IMR-90 (cell line): ENCODE data around the gene TOMM34. TPM values are rescaled to one million over a fixed set of nuclear protein-coding genes. Genes with fewer than 3 reads are reported as not detected.

Experiments used
- ATAC-seq: fragments of 200-7000 bp; cut with Tn5 transposase; 2 replicates; pipeline ENCODE4 v1.9.1; 2020; ENCODE audit warnings: low read depth, mild to moderate bottlenecking, moderate library complexity
- BruUV-seq: library from RNA; stranded (reverse); fragments of 400-500 nt; replicated peaks from 2 replicates; lab custom pipeline; 2021; lab: Mats Ljungman, UMichigan
- CTCF ChIA-PET: fragments of 300-600 bp; formaldehyde crosslinking; extraction: SDS; loops from one replicate; lab custom pipeline; 2021; ENCODE audit warnings: antibody characterized with exemption; lab: Yijun Ruan, JAX
- POLR2A ChIA-PET: fragments of 300-600 bp; sonication (Branson Sonifier 250); formaldehyde crosslinking; loops from one replicate; lab custom pipeline; 2022; ENCODE audit warnings: antibody characterized with exemption; ENCODE audit not compliant: unreplicated experiment; lab: Charles Lee
- DNase-seq: peaks from one replicate; pipeline ENCODE4 v3.0.0; 2013
- H2AFZ ChIP-seq: replicated peaks from 2 replicates; pipeline ENCODE3; 2013; ENCODE audit warnings: low read length, mild to moderate bottlenecking; ENCODE audit not compliant: poor library complexity
- H2AK5ac ChIP-seq: 2 replicates; pipeline ENCODE4 v1.6.1; 2013; ENCODE audit warnings: low read depth, low read length, inconsistent platforms
- H2AK9ac ChIP-seq: replicated peaks from 2 replicates; pipeline ENCODE3; 2013; ENCODE audit warnings: mild to moderate bottlenecking, low read depth, low read length, moderate library complexity; ENCODE audit not compliant: poor library complexity
- H2BK120ac ChIP-seq: 2 replicates; pipeline ENCODE4 v1.6.1; 2013; ENCODE audit warnings: low read depth, low read length, inconsistent platforms
- H2BK15ac ChIP-seq: 3 replicates; pipeline ENCODE4 v1.6.1; 2013; ENCODE audit warnings: low read depth, low read length, inconsistent platforms
- H2BK20ac ChIP-seq: 2 replicates; pipeline ENCODE4 v1.6.1; 2013; ENCODE audit warnings: low read depth, mild to moderate bottlenecking, inconsistent platforms, low read length, moderate library complexity
- H2BK5ac ChIP-seq: 2 replicates; pipeline ENCODE4 v1.6.1; 2013; ENCODE audit warnings: mild to moderate bottlenecking, low read depth, low read length, inconsistent platforms; ENCODE audit not compliant: poor library complexity, severe bottlenecking
- H3K14ac ChIP-seq: replicated peaks from 2 replicates; pipeline ENCODE4 v1.6.1; 2013; ENCODE audit warnings: low read depth, low read length, inconsistent platforms
- H3K18ac ChIP-seq: 2 replicates; pipeline ENCODE4 v1.6.1; 2013; ENCODE audit warnings: low read depth, low read length, control low read depth
- H3K23ac ChIP-seq: 2 replicates; pipeline ENCODE4 v1.6.1; 2013; ENCODE audit warnings: low read depth, low read length, inconsistent platforms
- H3K27ac ChIP-seq: 2 replicates; pipeline ENCODE4 v1.5.1; 2013; ENCODE audit warnings: mild to moderate bottlenecking, control low read depth, low read length; ENCODE audit not compliant: insufficient read depth
- H3K27me3 ChIP-seq: 2 replicates; pipeline ENCODE4 v1.6.1; 2013; ENCODE audit warnings: low read length; ENCODE audit not compliant: control insufficient read depth, insufficient read depth
- H3K36me3 ChIP-seq: 2 replicates; pipeline ENCODE4 v1.6.1; 2013; ENCODE audit warnings: low read length, mixed read lengths; ENCODE audit not compliant: control insufficient read depth, insufficient read depth
- H3K4ac ChIP-seq: 2 replicates; pipeline ENCODE4 v1.6.1; 2013; ENCODE audit warnings: low read depth, low read length, inconsistent platforms
- H3K4me1 ChIP-seq: 2 replicates; pipeline ENCODE4 v1.6.1; 2013; ENCODE audit warnings: low read length, mixed read lengths; ENCODE audit not compliant: control insufficient read depth, insufficient read depth
- H3K4me2 ChIP-seq: 2 replicates; pipeline ENCODE4 v1.6.1; 2013; ENCODE audit warnings: low read depth, mild to moderate bottlenecking, control low read depth, low read length, moderate library complexity
- H3K4me3 ChIP-seq: 2 replicates; pipeline ENCODE4 v1.5.1; 2013; ENCODE audit warnings: low read depth, mild to moderate bottlenecking, control low read depth, low read length, moderate library complexity; ENCODE audit not compliant: insufficient read depth
- H3K56ac ChIP-seq: 2 replicates; pipeline ENCODE4 v1.6.1; 2013; ENCODE audit warnings: low read length, inconsistent platforms; ENCODE audit not compliant: insufficient read depth; ENCODE audit errors: extremely low read depth
- H3K79me1 ChIP-seq, 2 experiments: 2 replicates each; pipeline ENCODE4 v1.6.1; 2013; ENCODE audit warnings: low read length in 2 of 2, inconsistent platforms in 1 of 2, low read depth in 1 of 2
- H3K9ac ChIP-seq: 2 replicates; pipeline ENCODE4 v1.6.1; 2013; ENCODE audit warnings: low read depth, low read length, control low read depth
- H3K9me1 ChIP-seq: 2 replicates; pipeline ENCODE4 v1.6.1; 2013; ENCODE audit warnings: low read length, inconsistent platforms; ENCODE audit not compliant: insufficient read depth
- H3K9me3 ChIP-seq: 2 replicates; pipeline ENCODE4 v1.6.1; 2013; ENCODE audit warnings: low read length; ENCODE audit not compliant: control insufficient read depth, insufficient read depth
- H4K20me1 ChIP-seq: 2 replicates; pipeline ENCODE4 v1.6.1; 2013; ENCODE audit warnings: low read length, inconsistent platforms; ENCODE audit not compliant: insufficient read depth
- H4K5ac ChIP-seq: 2 replicates; pipeline ENCODE4 v1.6.1; 2013; ENCODE audit warnings: mild to moderate bottlenecking, low read depth, low read length, control low read depth
- H4K8ac ChIP-seq, 2 experiments: 2 replicates each; pipeline ENCODE4 v1.6.1; 2013; ENCODE audit warnings: low read depth in 2 of 2, low read length in 2 of 2, control low read depth in 1 of 2, inconsistent platforms in 1 of 2
- H4K91ac ChIP-seq: 2 replicates; pipeline ENCODE4 v1.6.1; 2013; ENCODE audit warnings: low read depth, low read length, inconsistent platforms; ENCODE audit not compliant: insufficient read depth
- CEBPB ChIP-seq: IDR thresholded peaks from 2 replicates; pipeline ENCODE4 v1.6.1; 2012; ENCODE audit warnings: low read depth, low read length, improper control_type of control experiment
- MAFK ChIP-seq: IDR thresholded peaks from 2 replicates; pipeline ENCODE4 v1.6.1; 2012; ENCODE audit warnings: low read depth, low read length, improper control_type of control experiment
- RFX5 ChIP-seq: IDR thresholded peaks from 2 replicates; pipeline ENCODE4 v1.8.0; 2012; ENCODE audit warnings: low read depth, mild to moderate bottlenecking, low read length, moderate library complexity
- WGBS, 2 experiments: methylation state at CpG; one replicate each; pipeline versions ENCODE4 v1.1.5 to v1.1.7; 2013; ENCODE audit warnings: missing lambda C conversion rate in 2 of 2; ENCODE audit not compliant: insufficient read length in 1 of 2; ENCODE audit errors: extremely low coverage in 2 of 2; 5-methylcytosine and 5-hydroxymethylcytosine counted together
- dilution Hi-C: fragments of 300-500 bp; cut with HindIII; formaldehyde crosslinking; loops from one replicate; pipeline ENCODE4 v1.14.3; 2018; ENCODE audit warnings: low sequenced_read_pairs; ENCODE audit not compliant: unreplicated experiment
- in situ Hi-C: fragments of 300-500 bp; cut with MboI; formaldehyde crosslinking; loops from 3 replicates; pipeline ENCODE4 v1.14.3; 2019; ENCODE audit warnings: low sequenced_read_pairs, inconsistent platforms, mixed read lengths
- intact Hi-C: fragments of 100-400 bp; cut with micrococcal nuclease; formaldehyde crosslinking; loops from 2 replicates; pipeline ENCODE4 v1.10.0; 2022
- polyA plus RNA-seq, 3 experiments: library from polyadenylated mRNA; depleted of rRNA; stranded (reverse); fragments of >200 nt; gene quantifications; 2 replicates each; pipeline ENCODE4 v1.2.3, GENCODE V29; 2012; ENCODE audit warnings: low replicate concordance in 1 of 3
- total RNA-seq: library from RNA; depleted of rRNA; stranded (reverse); fragments of >200 nt; gene quantifications from 2 replicates; pipeline ENCODE4 v1.2.3, GENCODE V29; 2012

The TOMM34 gene
- total and polyA plus RNA-seq, 2 of the 4 experiments (the other 2 are of a cell fraction) = 97.5 to 101 TPM

GRCh38 chr20:44943828-44944227 lies 16.4 kb downstream of the TOMM34 start:
- H3K18ac ChIP-seq = no peak overlapping the region
- no peak overlapping the region for H2BK15ac ChIP-seq
- H3K4me1 ChIP-seq = peaks cover 2% of the 10 kb centered on the region; the same call in 1 of the 2 replicates
- ChIA-PET POLR2A (no interaction called here), CTCF (no interaction called here)
- H3K56ac ChIP-seq = no peak overlapping the region
- TF ChIP-seq MAFK (0 out of 2 replicates have a peak, but pooled peaks have one; percentile 21), CEBPB (no peak), RFX5 (no peak)
- no peak overlapping the region for H2BK5ac ChIP-seq
- DNase-seq (no peak), ATAC-seq (no peak)
- peaks cover 45% of the 10 kb centered on the region for H3K36me3 ChIP-seq
- no peak overlapping the region for H3K9ac ChIP-seq
- H4K91ac ChIP-seq = no peak overlapping the region
- intact Hi-C loops = no loop called here
- peaks cover 0 to 8% of the 10 kb centered on the region in 2 experiments; a peak in 1 of 4 replicates for H3K79me1 ChIP-seq
- H3K23ac ChIP-seq = no peak overlapping the region
- no peaks in the 10 kb centered on the region for H4K20me1 ChIP-seq
- no peak overlapping the region for H3K4me2 ChIP-seq
- H3K14ac ChIP-seq = no peak overlapping the region
- H3K27ac ChIP-seq = no peak overlapping the region
- peaks cover 3% of the 10 kb centered on the region; the same call in 1 of the 2 replicates for H3K9me1 ChIP-seq
- no peak overlapping the region for H3K4ac ChIP-seq
- H4K5ac ChIP-seq = no peak overlapping the region
- in situ Hi-C loops = no loop called here
- WGBS, 2 experiments = 100% methylated on average over 2 of the region's 4 CpGs; no CpG with 5 or more reads in 1 of the 2 experiments
- H2AK9ac ChIP-seq = no peak overlapping the region
- H3K4me3 ChIP-seq = no peak overlapping the region
- BruUV-seq = no TSS peak
- no peaks in the 10 kb centered on the region for H3K27me3 ChIP-seq
- dilution Hi-C loops = no loop called here
- H2BK120ac ChIP-seq = no peak overlapping the region
- no peak overlapping the region for H2AK5ac ChIP-seq
- no peak overlapping the region for H4K8ac ChIP-seq
- H2BK20ac ChIP-seq = no peak overlapping the region
- H2AFZ ChIP-seq = no peak overlapping the region
- no peaks in the 10 kb centered on the region for H3K9me3 ChIP-seq
